Gastrocnemius medialis (tissue), 4 donors: ENCODE measurements around the gene ROPN1L.

Experiments used
- POLR2A ChIP-seq, 2 donors: fragments of 450-650 bp; IDR thresholded peaks; one replicate each; pipeline ENCODE4 v1.6.1; 2017; ENCODE audit warnings: antibody characterized with exemption in 2 of 2, mild to moderate bottlenecking in 2 of 2, moderate library complexity in 2 of 2
- TF ChIP-seq, protein P1 (sequence below), 5 experiments: fragments of 450-650 bp in 3 of 5; fragments of 200-600 bp in 2 of 5; sonication (generic) in 2 of 5; IDR thresholded peaks in 4 of 5; conservative IDR thresholded peaks in 1 of 5; 1 replicate in 4 of 5; 2 replicates in 1 of 5; pipeline ENCODE4 v1.5.1; 2016 to 2019; ENCODE audit warnings: antibody characterized with exemption in 5 of 5, mild to moderate bottlenecking in 3 of 5, moderate library complexity in 3 of 5

DNA sequence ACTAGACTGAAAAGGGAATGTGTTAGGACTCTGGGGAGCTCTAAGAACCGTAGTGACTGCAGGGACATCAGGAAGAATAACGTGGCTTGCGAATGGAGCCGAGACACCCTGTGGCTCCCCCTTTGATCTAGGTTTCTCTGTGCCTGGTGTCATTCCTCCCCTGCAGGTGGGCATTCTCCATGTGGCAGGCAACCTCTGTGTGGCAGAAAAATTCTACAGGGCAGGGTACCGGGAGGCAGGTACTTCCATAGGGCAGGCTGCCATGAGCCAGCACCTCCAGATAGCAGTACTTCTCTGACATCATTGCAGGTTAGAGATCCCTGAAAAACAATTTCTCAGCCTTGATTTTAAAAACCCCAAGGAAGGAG lies 43.1 kb downstream of the ROPN1L start:
- no peak for TF ChIP-seq POLR2A (IDR thresholded peaks at IDR 0.05)
- TF ChIP-seq, protein P1, sequence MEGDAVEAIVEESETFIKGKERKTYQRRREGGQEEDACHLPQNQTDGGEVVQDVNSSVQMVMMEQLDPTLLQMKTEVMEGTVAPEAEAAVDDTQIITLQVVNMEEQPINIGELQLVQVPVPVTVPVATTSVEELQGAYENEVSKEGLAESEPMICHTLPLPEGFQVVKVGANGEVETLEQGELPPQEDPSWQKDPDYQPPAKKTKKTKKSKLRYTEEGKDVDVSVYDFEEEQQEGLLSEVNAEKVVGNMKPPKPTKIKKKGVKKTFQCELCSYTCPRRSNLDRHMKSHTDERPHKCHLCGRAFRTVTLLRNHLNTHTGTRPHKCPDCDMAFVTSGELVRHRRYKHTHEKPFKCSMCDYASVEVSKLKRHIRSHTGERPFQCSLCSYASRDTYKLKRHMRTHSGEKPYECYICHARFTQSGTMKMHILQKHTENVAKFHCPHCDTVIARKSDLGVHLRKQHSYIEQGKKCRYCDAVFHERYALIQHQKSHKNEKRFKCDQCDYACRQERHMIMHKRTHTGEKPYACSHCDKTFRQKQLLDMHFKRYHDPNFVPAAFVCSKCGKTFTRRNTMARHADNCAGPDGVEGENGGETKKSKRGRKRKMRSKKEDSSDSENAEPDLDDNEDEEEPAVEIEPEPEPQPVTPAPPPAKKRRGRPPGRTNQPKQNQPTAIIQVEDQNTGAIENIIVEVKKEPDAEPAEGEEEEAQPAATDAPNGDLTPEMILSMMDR (IDR thresholded peaks at IDR 0.05 in 4 of 5, conservative IDR thresholded peaks at IDR 0.05 in 1 of 5), result no peak
